Myocyte (in vitro differentiated cells): ENCODE data around the gene DRD3. TPM values are rescaled to one million over a fixed set of nuclear protein-coding genes. Genes with fewer than 3 reads are reported as not detected.

Experiments
- DNase-seq: peaks from one replicate; pipeline ENCODE4 v3.0.0-alpha.2; 2012; ENCODE audit warnings: low read depth
- total RNA-seq: library from RNA; depleted of rRNA; stranded (reverse); fragments of >200 nt; gene quantifications from 2 replicates; pipeline ENCODE4 v1.2.3, GENCODE V29; 2014

The DRD3 gene
- total RNA-seq, 1 donor from 2014 or later = not detected

DNA sequence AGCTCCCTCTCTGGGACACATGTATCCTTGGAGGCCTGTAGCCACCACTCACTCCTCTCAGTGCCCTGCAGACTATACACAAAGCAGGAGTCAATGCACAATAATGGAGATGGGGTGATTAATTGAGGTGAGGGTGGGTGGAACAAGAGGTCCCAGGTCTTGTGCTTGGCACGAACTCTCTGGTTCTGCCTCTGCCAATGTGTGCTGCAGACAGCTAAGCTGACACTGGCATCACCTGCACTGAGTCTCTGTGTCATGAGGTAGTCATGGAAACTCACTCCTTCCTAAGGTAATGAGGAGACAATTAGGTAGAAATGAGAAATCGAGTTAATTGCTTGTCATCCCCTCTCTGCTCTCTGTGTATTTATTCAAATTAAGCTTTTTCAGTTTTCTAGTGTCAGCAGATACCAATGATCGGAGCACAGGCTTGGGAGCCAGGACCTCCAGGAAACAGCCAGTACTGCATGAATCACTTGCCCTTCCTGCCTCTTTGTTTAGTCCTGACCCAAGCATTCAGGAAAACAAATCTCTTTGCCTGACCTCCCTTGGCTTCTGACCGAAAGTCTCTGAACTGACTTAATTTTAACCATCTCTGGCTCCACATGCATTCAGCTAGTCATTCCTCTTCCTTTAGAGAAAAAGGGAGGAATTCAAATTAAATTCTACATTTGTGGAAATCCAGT lies 56.7 kb downstream of the DRD3 start:
- no peak for DNase-seq

DNA sequence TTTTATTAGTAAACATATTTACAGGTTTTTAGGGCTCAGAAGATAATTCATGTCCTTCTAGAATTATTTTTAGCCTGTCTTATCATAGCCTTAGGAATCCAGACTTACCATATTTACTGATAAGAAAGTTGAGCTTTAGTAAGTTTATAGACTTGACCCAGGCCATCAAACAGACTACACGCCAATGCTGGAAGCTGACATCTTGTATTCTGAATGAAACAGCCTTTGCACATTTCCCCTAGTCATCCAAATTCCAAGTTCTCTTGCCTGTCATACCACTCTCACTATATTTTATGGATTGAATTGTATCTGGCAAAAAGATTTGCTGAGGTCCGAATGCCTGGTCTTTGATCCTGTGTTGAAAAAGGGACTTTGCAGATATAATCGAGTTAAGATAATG lies 58.6 kb downstream of the DRD3 start:
- DNase-seq = no peak

DNA sequence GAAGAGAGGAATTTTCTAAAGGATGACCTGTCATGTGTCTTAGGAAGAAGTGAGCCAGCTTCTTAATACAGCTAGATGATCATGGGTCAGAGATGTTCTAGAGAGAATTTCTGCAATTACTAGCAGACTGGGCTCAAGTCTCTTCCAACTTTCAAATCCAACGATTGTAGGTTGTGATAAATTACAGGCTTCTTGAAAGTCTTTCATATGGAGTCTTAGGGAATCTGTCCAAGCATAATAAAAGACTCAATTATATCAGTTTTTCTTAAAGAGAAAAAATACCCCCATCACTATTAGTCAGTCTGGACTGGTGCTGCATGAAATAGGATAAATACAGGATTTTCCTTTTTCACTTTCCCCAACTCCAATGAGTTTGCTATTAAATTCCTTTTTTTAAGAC lies 59.1 kb downstream of the DRD3 start:
- no peak for DNase-seq

DNA sequence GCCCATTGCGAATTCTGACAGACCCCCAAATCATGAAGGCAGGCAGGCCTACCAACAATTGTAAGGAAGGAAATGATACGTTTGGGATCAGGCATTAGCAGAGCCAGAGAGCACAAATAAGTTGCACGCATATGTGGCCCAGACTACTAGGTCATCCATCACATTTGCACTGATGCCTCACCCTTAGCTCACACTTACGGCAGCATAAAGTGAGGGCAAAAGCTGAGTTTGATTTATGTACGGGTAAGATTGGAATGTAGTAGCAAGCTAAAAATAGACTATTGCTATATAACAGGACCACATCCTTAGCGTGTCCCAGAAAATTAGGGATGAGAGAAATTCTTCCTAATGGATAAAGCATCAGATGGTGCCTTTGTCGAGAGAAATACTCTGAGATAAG lies 63.7 kb downstream of the DRD3 start:
- no peak for DNase-seq

DNA sequence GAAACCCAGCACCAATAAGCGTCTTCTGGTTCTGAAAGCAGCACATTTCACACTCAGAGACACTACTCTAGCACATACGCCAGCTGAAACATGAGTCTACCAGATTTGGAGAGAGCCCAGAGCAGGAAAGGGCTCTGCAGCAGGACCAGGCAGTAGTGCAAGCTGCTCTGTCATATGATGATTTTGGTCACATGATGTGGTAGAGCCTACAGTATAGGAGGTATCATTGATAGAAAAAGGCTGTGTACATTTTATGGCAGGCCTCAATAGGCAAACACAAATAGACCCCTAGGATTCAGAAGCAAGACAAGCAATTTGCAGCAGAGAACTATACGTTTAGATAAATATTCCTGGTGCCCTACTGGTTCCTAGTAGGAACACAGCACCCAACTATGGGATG lies 64.1 kb downstream of the DRD3 start:
- no peak for DNase-seq

DNA sequence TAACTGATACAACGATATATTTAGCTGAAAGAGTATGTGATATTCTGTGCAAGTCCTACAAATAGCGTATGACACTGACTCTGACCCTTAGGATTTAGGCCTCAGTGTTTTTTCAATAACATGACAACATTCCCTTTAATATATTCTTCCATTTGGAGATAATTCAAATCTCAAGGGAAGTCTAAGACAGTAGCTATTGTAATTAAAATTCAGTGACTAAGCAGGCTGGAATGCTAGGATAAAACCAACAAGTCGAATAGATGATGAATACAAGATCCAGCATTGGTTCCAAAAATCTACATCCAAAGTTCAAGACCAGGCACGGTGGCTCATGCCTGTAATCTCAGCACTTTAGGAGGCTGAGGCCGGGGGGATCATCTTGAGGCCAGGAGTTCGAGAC lies 66.2 kb downstream of the DRD3 start:
- DNase-seq = no peak

DNA sequence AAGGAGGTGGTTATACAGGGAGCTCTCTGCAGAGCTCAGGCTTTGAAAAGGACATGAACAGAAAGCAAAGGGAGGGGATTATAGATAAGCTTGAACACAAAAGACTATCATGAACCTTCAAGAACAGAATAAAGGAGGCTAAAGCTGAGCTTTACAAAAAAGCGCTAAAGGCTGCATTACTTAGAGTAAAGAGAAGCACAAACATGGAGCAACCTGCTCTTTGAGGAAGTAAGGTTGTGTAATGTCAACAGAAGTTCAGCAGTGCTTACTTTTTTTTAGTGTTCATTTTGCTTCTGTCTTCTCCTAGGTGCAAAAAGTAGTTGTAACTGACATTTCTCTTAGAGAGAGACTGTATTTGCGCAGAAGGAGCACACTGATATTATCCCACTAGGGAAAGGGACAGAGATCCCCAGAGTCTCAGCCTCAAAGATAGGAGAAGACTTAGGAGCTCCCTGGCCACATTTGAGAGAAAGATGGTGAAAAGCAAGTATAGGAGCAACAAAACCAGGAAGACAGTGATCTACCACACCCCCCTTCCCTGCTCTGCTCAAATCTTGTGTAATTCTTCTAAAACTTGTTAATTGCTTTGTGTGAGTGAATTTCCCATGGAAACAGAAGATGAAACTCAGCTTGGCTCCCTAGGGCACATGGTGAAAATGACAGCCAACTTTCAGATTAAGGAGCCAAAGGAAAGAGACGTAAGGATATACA lies 67.6 kb downstream of the DRD3 start:
- DNase-seq = no peak

DNA sequence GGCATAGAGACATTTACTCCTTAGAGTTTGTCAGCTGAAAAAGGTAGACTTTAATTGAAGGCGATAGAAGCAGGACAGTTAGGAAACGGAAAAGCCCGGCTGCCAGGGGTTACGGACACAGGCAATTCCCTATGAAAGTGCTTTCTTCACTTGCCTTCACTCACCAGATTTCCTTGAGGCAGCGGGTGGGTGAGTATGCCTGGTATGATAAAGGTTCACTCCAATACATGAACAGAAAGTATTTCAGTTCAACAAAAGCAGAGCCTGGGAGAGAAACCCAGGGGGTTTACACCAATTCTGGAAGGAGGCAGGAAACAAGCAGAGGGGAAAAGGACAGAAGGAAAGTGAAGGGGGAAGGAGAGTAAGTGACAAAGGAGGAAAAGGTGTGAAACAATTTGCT lies 68.4 kb downstream of the DRD3 start:
- no peak for DNase-seq

DNA sequence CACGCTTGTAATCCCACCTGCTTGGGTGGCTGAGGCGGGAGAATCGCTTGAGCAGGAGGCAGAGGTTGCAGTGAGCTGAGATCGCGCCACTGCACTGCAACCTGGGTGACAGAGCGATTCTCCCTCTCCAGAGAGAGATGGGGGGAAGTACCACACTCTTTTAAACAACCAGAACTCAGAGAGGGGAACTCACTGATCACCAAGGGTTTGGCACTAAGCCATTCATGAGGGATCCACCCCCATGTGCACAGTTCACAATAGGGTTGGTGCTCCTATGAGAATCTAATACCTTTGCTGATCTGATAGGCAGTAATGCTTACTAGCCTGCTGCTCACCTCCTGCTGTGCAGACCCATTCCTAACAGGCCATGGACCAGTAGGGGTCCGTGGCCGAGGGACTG lies 70.7 kb downstream of the DRD3 start:
- DNase-seq = no peak

DNA sequence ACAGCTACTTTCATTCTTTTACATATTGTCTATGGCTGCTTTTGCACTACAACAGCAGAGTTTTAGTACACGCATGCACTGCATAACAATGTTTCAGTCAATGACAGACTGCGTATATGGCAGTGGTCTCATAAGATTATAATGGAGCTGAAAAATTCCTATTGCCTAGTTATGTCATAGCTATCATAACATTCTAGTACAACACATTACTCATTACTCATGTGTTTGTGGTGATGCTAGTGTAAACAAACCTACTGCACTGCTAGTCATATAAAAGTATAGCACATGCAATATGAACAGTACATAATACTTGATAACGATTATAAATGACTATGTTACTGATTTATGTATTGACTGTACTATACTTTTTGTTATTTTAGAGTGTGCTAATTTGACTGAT lies 74.4 kb downstream of the DRD3 start:
- DNase-seq = no peak

DNA sequence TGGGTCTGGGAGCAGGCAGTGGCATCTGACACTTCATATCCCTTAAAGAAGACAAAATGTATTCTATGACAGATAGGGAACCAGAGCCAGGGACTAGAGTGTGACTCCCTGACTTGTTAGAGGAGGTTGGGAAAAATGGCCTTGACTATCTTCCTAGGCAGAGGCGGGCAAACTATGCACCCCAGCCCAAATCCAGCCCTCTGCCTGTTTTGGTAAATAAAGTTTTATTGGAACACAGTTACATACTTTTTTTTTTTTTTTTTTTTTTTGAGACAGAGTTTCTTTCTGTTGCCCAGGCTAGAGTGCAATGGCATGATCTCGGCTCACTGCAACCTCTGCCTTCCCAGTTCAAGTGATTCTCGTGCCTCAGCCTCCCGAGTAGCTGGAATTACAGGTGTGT lies 75.0 kb downstream of the DRD3 start:
- no peak for DNase-seq

DNA sequence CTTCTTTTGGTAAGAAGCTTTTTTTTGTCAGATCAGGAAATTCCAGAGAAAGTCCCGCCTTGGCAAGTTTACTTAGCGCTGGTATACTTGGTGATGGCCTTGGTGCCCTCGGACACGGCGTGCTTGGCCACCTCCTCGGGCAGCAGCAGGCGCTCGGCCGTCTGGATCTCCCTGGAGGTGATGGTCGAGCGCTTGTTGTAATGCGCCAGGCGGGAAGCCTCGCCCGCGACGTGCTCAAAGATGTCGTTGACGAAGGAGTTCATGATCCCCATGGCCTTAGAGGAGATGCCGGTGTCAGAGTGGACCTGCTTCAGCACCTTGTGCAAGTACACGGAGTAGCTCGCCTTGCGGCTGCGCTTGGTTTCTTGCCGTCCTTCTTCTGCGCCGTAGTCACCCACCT lies 75.7 kb downstream of the DRD3 start:
- no peak for DNase-seq

DNA sequence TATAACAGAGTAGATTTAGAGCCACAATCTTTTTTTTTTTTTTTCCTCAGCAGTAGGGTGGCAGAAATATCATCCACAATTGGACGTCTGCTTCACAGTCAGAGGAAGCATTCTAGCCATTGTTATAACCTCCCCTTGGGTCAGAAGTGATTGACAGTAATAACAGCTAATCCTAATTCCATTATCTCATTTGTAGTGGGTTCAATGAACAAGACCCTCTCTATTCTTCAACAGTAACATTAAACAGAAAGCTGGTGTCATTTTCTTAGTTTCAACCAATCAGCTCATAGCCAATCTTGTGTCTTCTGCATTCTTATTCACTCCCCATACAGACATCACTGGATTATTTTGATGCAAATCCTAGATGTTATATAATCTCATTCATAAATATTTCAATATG lies 77.8 kb downstream of the DRD3 start:
- no peak for DNase-seq

DNA sequence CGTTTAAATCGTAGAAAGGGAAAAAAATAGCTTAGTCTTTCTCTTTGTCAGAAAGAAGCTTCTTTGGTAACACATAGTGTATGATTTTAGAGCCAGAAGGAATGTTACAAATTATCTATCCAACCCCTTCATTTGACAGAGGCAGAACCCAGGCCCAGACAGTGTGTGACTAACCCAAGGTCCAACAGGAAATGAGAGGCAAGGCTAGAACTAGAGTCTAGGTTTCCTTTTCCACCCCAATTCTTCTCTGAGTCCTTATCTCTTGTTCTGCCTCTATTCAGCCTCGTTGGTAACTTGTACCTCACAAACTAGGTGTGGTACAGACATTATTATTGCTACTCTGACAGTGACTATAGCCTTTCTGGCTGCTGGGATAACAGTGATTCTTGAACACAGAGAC lies 83.1 kb downstream of the DRD3 start:
- DNase-seq = no peak

DNA sequence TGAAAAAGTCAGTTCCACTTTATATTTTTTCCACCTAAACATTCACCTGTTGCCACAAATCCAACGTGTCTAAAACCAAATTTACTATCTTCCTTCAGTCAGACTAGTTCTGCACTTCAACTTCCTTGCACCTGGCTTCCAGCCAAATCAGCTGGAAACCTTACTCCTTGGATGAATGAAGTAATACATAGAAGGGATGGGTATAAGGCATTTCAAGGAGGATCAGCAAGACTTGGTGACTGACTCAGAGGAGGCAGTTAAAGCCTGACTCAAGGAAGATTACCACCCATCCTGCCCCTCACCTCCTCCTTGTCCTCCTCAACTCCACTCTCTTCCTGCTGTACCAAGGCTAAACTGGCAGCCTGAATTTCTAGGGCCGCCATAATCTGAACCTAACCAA lies 85.3 kb downstream of the DRD3 start:
- peak; percentile 45 for DNase-seq

DNA sequence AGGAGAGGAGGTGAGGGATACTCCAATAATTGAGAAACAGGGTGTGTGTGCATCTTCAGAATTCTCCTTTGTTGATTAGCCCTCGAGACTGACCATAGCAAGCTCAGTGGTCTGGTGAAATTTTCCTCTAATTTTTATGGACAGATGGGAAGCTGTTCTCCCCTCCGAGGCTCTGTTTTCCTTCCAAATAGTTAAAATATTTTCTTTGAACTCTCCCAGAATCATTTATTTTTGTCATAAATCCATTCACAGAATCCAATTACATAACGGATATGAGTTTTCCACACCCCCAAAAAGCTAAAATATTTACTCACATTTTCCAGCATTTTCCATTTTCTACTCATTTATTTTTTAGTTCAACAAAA lies 85.9 kb downstream of the DRD3 start:
- DNase-seq = no peak

DNA sequence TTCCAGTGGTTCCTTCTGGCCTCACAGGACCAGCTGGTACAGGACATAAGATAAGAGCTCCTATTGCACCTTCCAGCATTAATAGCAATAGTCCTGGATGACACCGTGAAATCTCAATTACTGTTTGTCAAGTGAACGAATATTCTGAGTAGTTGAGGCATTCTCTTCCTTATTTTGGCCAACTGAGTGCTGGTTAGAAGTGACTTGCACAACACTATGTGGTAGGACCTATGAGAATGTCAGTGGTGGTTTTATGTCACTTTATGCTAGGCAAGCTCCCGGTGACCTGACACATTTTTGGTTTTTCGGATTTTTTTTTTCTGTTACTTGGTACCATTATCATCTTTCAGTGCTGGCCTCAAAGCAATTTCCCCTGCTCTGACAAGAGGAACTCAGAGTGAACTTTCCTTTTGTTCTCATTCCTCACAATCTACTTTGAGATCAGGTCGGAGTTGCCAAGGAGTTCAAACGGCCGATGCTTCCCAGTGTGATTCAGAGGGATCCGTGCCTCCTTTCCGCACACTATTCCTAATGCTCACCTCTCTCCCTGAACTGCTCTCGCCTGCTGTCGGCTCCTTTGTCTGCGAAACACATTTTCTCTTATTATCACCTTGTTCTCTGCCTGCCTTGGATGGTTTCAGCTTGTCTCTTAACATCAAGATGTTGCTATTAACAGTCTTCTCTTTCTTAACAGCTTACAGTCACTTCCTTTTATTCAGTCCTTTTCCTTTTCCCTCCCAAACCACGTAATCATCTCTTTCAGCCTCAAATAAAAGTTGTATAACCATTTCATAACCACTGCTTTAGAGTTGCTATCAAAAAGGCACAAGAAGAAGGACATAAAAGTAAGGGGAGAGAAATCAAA lies 86.5 kb downstream of the DRD3 start:
- DNase-seq = no peak

DNA sequence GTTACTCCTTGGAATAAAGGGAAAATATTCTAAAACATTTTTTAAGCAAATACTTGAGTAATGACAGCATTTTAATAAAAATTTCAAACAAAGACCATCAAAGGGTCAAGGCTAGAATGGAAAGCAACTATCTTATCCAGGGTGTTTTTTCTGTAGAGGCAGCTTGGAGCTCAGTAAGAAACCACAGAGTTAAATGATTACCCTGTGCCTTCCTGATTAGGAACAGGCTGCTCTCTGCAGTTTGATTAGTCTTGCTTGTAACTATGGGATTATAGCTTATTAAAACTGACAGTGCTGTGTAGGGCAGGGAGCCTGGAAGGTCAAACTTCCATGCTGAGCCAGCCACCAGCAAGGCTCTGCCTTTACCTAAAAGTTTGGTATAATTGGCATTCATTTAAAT lies 89.2 kb downstream of the DRD3 start:
- DNase-seq = no peak

DNA sequence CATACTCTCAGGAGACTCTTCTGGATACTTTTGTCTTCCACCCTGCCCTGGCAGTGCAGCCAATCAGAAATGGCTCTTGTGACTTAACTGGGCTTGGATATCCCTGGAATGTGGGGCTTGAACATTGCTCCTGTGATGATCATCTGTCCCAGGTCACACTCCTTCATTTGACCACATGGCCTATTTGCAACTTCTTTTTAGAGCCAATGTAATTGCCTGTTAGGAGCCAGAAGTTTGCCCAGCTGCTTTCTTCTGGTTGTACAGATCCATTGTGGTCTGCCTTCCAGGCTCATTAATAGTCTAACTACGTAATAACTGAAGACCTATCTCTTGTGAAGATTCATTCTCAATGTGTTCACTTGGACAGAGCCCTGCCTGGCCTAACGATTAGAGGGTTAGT lies 92.5 kb downstream of the DRD3 start:
- DNase-seq = peak; percentile 60

DNA sequence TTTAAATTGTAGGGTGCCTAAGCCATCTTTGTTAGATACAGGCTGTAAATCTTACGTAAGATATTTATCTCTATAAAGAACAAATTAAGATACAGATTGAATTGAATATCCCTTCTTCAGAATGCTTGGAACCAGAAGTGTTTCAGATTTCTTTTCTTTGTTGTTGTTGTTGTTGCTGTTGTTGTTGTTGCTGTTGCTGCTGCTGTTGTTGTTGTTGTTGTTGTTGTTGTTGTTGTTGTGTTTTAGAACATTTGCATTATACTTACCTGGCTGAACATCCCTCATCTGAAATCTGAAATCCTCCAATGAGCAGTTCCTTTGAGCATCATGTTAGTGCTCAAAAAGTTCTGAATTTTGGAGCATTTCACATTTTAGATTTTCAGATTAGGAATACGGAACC lies 95.7 kb downstream of the DRD3 start:
- no peak for DNase-seq

DNA sequence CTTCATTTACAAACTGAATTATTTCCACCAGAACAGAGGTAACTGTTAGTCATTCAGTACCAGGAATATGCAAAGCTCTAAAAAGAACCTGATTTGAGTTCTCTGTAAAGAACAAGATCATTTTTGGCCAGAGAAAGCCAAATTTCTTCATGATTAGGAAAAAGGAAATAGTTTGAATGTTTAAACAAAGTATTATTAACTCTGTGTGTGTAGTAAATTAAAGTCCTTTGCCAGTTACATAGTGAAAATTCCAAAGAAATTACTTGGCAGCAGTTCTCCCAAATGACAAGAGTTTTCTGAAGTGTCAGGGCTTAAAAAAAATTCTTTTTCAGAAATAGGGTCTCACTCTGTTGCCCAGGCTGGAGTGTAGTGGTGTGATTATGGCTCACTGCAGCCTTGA lies 97.8 kb downstream of the DRD3 start:
- DNase-seq = no peak

DNA sequence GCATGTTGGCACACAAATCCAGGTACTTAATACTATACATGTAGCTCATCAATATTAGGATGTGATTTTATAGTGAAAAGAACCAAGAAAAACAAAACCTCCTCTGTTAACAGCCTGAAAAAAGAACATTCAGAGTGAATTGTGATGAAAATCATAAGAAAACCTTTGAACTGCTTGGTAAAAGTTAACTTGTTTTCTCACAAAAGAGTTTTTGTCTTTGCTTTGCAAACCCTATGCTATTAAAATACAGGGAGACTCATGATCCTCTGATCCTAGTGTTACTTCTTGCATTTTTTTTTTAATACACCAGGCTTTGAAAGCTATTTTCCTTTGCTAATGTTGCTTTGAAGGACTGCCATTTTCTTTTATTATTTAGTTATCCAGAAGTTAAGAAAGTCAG lies 98.7 kb downstream of the DRD3 start:
- DNase-seq = no peak

DNA sequence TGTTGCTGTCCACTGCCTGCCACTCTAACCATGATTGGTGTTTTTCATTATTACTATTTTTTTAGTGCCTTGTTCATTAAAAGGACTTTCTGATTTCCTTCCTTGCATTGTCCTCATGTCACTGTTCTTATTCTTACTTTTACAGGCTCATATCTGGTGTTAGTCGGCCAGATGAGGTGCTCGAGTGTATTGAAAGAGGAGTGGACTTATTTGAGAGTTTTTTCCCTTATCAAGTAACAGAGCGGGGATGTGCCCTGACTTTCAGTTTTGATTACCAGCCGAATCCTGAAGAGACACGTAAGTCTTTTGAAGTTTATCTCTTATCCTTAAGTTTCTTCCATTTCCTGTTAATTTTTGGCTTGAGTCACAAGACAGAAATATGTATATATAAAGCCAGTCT lies 99.1 kb downstream of the DRD3 start:
- no peak for DNase-seq
